ENCODE measurements around the gene EIF4ENIF1.
A peak's percentile ranks its signal among the peaks of the same experiment; 100 is the strongest.
"Not testable (repeated sequence)": the region's sequence is repeated elsewhere in the genome, so short reads cannot be mapped to it uniquely, and the experiment has no call there.

Gene EIF4ENIF1

GRCh38 chr22:31442768-31443489 is 46.7 kb downstream of the EIF4ENIF1 start:
- DNase-seq, result no peak

DNA sequence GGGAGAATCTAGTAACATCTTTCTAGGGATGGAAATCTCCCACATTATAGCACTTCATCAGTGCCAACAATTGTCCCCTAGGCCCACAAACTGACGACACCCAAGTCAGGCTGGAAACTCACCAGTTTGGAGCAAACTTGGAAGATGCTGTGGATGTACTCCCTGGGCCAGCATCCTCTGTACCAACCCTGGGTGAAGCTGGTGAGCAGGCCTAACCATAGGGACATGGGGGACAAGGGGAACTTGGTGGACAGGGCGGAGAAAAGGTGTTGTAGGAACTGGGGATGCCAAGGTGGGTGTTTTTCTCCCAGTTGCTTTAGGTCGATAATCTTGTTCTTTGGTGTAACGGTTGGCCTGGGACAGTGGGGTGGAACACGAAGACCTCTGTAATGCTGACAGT is 48.0 kb downstream of the EIF4ENIF1 start:
- DNase-seq, result no peak

DNA sequence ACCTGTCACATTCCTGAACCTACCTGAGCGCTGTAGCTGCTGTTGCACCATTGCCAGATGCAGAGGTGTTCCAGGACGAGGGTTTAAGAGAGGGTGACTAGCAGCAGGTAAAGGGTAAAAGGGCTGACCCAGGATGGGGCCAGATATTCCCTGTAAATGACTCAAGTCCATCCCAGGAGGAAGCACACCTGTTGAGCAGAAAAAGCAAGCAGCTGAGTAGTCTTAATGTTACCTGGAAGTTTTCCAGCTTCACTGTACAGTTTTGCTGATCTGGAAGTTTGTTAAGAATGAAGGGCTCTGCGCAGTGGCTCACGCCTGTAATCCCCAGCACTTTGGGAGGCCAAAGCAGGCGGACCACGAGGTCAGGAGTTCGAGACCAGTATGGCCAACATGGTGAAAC is 49.0 kb downstream of the EIF4ENIF1 start:
- DNase-seq, result no peak

GRCh38 chr22:31439808-31440207 is 49.8 kb downstream of the EIF4ENIF1 start:
- no peak for DNase-seq

- DNase-seq, result no peak
These were observed 53.5 kb downstream of the EIF4ENIF1 start for GRCh38 chr22:31436132-31436531.

GRCh38 chr22:31431950-31432349 is 57.7 kb downstream of the EIF4ENIF1 start:
- no peak for DNase-seq

- no peak for DNase-seq
These were observed 64.2 kb downstream of the EIF4ENIF1 start for GRCh38 chr22:31425331-31426050.

DNA sequence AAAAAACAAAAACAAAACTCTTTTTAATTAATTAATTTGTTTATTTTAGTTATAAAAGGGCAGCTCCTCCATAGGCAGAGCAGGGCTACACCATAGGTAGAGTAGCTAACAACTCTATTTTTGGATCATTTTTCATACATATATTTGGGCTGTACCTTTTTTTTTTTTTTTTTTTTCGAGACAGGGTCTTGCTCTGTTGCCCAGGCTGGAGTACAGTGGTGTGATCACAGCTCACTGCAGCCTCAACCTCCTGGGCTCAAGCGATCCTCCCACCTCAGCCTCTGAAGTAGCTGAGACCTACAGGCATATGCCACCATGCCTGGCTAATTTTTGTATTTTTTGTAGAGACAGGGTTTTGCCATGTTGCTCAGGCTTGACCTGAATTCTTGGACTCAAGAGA is 87.3 kb downstream of the EIF4ENIF1 start:
- not testable (repeated sequence) for DNase-seq

DNA sequence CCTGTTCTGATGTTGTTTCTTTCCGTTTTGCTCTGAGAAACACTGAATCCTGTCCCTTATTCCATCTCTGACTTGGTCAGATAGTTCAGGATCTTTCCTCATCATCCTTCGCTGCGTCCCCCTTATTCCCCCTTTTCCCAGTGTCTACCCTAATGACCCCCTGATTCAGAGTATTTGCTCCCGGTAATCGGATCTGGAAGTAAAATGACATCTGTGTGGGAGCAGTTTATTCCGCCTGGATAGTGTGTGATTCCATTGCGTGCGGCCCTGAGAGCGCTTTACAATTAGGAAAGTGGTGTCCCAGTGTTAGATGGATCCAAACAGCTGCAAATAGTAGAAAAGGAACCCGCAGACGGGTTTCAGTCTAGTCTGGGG is 89.6 kb downstream of the EIF4ENIF1 start:
- DNase-seq, result peak in 2 of 3 donors; percentile 10 to 17

DNA sequence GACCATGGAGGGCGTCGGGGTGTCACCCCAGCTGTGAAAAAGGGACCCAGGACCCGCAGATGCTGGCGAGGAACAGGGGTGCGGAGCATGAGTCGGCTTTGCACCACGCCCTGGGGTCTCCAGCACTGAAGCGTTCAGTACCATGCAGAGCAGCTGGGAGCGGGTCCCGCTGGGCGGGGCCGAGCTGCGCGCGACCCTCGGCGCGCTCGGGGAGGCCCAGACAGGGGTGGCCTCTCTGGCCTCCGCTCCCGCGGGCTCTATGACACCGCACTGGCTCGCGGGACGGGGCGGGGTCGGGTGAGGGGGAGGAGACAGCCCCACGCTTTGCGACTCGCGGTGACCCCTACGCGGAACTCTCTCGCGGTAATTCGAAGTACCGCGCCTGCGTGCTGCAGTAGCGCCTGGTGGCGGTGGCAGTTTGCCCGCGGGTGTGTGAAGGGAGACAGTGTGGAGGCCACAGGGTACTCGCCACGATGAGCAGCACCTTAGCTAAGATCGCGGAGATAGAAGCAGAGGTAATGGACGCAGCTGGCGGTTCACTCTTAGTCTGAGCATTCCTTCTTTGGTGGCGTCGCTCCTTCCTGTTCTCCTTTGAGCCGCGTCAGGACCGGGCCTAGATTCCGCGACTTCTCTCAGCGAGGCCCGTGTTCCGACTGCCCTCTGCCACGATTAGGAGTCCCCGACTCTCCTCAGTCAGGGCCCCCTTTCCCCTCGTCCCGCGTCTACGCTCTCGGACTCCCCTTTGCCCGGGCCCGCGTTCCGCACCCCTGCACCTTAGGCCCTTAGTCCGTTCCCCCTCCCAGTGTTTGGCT is 90.2 kb downstream of the EIF4ENIF1 start, which contains the start of gene DRG1:
DRG1 (plus strand) TSS at position 394 of the 812 bp plus-strand sequence; CDS start at position 474, 80 bp downstream.
- DNase-seq, result peak; percentile 97 to 98 (median 98)

DNA sequence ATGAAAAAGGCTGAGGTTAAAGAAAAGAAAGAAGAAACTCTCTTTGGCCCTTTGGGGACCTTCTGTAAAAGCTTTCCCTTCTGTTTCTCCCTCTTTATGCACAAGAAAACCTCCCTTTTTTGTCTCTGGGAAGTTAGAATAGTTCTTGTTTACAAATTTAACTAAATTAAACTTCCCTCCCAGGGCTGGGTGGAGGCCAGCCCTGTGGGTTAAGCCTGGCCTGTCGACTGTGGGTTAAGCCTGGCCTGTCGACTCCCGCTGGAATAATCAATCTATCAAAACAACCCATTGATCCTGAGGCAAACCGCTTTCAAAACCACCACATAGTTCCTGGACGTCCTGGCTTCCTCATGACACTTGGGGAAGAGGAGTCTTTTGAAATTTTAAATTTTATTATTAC is 91.4 kb downstream of the EIF4ENIF1 start:
- DNase-seq, result peak in 1 of 3 donors; percentile 6

DNA sequence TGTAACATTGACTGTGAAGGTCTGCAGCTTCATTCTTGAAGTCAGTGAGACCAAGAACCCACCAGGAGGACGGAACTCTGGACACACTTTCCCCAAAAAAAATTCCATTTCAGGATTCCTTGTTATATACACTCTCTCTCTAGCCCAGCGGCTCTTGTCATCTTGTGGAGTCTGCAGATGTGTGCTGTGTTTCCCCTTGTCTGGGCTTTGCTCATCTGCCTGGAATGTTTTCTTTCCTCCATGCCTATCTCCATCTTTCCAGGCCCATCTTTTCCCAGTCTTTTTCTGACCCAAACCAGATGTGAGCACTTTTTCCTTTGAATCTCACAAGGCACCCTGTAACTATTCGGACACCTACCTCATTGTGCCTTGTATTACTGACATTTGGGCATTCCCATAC is 95.3 kb downstream of the EIF4ENIF1 start:
- DNase-seq, result no peak

DNA sequence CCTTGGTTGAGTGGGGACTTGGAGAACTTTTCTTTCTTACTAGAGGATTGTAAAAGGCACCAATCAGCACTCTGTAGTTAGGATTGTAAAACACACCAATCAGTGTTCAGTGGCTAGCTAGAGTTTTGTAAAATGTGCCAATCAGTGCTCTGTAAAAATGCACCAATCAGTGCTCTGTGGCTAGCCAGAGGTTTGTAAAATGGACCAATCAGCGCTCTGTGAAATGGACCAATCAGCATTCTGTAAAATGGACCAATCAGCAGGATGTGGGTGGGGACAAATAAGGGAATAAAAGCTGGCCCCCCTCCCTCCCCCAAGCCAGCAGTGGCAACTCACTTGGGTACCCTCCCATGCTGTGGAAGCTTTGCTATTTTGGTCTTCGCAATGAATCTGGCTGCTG is 95.7 kb downstream of the EIF4ENIF1 start:
- peak in 1 of 3 donors; percentile 4 for DNase-seq
